GM21526 (cell line): ENCODE data around the gene OTC.

Source experiments
- ATAC-seq: cut with Tn5 transposase; IDR thresholded peaks from one replicate; pipeline ENCODE4 v1.9.1; 2021; ENCODE audit warnings: moderate library complexity; ENCODE audit not compliant: unreplicated experiment, low FRiP score

Gene OTC

GRCh38 chrX:38462257-38462656 is 109.9 kb downstream of the OTC start:
- ATAC-seq, result no peak

GRCh38 chrX:38465686-38466085 is 113.3 kb downstream of the OTC start:
- no peak for ATAC-seq

- ATAC-seq, result no peak
Observed at GRCh38 chrX:38468563-38469157, 116.3 kb downstream of the OTC start.
